NCI-H774 (cell line): ENCODE measurements around the gene FUNDC2.
"Not testable (repeated sequence)": the region's sequence is repeated elsewhere in the genome, so short reads cannot be mapped to it uniquely, and the experiment has no call there.

Experiments
- DNase-seq: peaks from one replicate; lab custom pipeline; 2025; lab: John Stamatoyannopoulos, UW

FUNDC2 gene, protein sequence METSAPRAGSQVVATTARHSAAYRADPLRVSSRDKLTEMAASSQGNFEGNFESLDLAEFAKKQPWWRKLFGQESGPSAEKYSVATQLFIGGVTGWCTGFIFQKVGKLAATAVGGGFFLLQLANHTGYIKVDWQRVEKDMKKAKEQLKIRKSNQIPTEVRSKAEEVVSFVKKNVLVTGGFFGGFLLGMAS

DNA sequence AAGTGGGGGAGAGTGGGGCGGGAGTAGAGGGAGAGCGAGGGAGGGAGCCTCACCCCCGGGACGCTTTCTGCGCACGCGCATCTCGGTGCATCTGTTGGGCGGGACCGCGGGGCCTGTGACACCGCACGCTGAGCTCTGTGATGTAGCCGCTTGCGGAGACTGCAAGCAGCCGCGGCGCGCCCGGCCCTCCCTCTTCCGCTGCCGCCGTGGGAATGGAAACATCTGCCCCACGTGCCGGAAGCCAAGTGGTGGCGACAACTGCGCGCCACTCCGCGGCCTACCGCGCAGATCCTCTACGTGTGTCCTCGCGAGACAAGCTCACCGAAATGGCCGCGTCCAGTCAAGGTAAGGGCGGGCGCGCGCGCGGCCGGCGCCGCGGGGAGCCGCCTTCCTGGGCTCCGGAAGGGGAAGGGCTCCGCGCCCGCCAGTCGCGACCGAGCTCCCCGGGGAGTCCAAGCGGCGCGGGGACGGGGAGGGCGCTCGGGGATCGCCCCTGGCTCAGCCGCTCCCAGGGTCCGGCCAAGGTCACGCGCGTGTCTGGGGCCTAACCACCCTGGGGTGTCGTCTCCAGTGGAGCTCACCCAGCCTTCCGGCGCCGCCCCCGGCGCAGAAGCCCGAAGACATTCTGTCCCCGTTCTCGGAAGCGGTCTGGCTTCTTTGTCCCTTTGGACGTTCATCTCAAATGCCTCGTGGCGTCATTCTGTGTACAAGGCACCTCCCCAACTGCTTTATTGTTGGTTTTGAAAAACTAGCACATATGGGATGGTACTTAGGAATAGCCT is at the start of gene FUNDC2:
TSS of gene FUNDC2 (plus strand) at position 118 of the 782 bp plus-strand sequence. CDS start at position 213, 95 bp downstream.
- peak; percentile 98 for DNase-seq

DNA sequence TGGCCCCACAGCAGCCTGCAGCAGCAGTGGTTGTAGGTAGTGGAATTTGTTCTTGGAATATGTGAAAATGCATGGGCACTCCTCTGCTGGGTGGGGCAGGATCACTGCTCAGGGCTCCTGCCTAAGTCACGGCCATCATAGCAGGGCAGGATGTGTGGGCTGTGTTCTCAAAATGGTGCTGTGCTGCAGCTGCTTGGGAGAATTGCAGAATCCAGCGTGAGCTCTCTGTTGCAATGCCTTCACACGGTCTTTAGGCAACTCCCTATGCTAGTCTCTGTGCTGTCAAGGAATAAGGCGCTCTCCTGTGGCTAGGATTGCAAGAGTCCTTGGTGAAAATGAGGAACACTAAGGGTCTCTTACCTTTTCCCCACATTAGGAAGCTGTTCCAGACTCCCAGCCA is 47.0 kb upstream of the FUNDC2 start:
- no peak for DNase-seq

DNA sequence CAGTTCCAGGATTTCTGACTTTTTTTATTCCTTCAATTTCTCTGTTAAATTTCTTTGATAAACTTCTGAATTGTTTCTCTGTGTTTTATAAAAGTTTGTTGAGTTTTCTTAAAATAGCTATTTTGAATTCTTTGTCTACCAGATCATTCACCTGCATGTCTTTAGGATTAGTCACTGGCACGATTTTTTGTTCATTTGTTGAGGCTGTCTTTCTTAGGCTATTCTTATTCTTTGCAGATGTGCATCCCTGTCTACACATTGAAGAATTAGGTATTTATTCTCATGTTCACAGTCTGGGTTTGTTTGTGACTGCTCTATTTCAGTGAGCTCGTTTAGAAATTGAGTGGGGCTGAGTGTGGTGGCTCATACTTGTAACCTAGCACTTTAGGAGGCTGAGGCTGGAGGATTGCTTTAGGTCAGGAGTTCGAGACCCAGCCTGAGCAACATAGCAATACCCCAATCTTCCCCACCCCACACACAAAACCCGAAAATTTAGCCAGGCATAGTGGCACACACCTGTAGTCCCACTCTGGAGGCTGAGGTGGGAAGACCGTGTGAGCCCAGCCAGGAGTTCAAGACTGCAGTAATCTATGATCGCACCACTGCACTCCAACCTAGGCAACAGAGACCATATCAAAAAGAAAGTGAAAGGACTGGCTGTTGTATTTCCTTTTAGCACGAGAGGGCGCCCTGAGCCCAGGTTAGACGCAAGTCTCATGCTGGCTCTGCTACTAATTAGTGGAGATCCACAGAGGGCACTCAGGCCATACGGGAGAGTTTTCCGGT is 46.1 kb upstream of the FUNDC2 start:
- DNase-seq = peak; percentile 74

DNA sequence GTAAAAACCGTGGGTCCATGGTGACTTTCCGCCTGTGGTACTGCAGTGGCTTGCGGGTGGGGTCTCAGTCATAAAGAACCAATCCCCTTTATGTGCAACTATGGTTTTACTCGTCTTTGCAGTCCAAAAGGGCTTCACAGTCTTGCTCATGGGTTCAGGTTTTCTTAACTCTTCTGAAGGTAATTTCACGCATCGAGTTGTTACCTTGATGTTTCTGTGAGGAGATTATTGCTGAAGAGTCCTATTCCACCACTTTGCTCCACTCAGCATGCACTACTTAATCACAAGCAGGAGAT is 45.6 kb upstream of the FUNDC2 start:
- no peak for DNase-seq

DNA sequence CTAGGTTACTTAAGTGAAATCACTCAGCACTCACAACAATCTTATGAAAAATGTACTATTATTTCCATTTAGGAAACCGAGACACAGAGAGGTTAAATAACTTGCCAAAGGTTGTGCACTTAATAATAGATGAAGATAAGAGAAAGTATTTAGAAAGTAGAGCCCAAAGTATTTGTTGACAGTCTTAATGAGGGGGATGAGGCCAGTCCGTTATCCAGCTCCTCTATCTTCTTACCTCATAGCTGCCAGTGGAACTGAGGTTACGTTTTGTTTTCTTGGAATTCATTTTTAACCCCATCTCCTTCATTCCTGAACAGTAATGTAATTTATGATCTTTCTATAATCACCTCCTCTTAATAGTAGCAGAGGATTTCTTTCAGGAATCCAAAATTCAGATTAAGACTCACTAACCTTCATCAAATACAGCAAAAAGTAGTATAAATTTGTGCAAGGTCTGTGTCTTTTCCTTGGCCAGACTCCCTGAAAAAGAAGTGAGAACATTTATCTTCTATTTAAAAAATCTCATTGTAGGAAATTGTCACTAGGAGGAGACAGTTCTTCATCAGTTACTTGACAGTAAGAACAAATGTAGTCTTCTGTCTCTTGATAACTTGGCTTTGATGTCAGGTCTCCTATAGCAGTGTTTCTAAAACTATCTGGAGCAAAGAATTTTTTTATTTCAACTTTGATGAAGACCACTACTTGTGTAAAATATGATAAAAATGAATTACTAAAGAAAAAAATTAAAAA is 39.6 kb upstream of the FUNDC2 start:
- DNase-seq = no peak

DNA sequence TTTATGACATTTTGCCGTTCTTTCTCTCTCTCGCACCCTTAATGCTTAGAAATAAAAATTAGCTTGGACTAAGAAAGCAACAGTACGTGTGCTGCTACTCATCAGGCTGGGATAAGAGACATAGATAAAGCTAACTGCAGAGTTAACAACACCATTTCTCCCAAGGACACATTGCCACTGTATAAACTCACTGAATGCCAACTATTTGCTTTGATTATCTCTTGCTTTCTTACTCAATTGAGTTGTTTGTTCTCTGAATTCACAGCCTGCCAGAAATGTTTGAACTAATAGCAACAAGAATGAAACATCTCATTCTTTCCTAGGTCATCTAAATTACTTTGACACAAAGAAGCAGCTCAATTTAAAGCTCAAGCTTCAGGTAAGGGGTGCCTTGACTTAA is 38.7 kb upstream of the FUNDC2 start:
- DNase-seq = no peak

DNA sequence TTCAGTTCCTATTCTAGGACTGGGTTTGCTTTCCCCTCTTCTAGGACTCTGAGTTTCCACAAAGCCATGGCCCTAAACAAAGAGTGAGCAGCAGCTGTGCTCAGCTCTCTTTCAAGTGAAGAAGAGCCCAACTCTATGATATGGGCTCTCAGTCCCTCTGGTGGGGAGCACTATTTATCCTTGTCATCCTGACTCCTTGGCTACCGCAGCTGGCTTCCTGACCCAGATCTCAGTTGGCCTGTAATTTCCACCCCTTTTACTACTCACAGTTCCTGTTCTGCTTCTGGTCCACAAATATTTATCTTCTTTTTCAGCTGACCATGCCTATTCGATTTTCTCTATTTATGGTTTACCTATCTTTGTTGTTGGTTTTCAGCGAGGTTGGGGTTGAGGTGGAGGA is 37.9 kb upstream of the FUNDC2 start:
- DNase-seq = no peak

DNA sequence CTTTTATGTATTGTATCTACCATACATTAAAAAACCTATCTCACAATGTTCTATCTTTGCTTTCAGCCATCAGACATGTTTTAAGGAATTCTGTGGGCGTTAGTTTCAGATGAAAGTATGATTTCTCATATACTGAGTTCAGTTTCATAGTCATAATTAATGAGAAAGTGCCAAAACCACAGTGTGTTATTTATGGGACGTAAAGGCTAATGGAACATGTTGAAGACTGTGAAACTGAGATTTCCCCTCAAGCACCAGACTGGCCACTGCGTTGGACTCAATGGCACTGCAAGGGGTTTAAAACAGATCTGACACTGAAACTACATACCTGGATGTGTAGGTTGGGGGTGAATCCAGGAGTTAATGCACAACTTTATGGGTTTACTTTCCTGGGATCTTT is 36.1 kb upstream of the FUNDC2 start:
- DNase-seq = no peak

DNA sequence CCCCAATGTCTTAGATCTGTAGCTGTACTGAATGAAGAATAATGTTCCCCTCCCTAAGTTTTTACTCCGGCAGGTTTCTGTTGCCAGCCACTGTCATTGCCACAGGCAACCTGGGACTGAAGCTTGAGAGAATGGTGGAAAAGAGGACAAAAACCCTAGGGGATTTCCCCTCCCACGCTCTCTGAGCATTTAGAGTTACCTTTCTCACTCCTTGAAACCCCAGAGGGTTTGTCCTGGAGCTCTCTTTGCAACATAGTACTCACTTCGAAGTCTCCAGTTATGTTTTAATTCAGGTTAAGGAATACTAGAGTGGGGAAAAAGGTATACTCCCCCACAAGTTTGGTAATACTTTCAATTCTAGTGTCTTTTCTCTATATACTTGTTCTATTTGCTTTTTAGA is 35.6 kb upstream of the FUNDC2 start:
- DNase-seq = no peak

DNA sequence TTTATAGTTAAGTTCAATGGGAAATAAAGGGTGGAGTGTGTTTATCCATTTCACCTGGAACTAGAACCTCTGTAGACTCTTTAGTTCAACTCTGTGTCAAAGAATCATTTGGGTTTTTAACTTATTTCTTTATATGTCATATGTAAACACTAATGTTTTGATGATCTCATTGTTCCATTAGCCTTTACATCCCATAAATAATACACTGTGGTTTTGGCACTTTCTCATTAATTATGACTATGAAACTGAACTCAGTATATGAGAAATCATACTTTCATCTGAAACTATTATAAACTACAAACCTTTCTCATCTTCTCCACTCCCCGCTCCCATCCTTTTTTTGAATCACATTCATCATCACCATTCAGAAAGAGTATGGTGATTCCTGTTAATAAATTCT is 35.2 kb upstream of the FUNDC2 start:
- no peak for DNase-seq

DNA sequence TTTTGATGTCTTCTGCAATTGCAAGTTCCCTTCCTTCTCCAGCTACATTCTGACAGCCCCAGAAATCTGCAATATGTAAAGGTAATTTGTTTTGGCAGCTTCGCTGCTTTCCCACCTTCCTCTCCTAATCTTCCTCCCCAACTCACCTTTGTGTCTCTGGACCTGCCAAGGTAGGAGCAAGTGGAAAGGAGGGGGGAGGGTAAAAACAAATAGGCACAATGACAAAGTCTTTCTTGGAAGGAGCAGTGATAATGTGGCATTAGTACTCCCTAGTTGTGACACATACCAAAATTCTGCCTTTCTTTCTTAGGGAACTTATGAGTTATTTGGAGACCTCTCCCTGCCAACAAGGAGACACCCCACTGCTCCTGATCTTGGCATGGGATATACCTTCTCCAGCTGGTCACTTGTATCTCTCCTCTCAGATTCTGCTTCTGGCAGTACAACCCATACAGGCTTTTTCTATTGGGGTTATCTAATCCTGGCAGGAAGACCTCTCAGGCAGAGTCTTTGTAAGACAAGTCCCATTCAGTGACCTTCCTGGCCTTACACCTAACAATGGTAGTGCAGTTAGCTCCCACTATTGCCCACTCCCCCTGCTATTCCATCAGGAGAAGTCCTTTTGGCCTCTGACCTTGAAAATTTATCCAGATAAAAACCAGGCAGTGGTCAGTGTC is 28.3 kb upstream of the FUNDC2 start:
- DNase-seq = no peak

DNA sequence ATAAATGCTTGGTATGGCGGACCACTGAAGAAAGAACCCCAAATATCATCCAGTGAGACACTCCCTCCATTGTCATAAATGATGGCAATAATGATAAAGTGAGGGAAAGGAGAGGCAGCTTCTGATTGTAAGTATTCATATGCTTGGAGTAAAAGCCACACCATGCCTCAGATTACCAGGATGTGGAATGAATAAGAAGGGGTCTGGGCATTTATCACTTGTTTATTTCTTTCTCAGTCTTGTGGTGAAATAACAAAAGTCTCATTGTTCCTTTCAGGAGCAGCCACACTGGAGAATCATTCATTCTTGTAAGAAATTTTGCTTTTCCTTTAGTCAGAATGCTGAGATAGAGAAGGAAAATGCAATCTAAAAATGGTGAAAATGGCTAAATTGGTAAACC is 25.8 kb upstream of the FUNDC2 start:
- no peak for DNase-seq

DNA sequence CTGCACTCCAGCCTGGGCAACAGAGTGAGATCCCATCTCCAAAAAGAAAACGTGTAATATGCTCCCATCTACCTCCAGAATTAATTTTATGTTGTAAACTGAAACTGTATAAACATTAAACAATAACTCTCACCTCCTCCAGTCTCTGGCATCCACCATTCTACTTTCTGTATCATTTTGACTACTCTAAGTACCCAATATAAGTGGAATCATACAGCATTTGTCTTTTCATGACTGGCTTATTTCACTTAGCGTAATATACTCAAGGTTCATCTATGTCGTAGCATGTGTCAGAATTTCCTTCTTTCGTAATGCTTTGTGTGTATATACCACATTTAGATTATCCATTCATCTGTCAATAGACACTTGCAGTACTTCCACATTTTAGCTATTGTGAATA is 24.8 kb upstream of the FUNDC2 start:
- no peak for DNase-seq

DNA sequence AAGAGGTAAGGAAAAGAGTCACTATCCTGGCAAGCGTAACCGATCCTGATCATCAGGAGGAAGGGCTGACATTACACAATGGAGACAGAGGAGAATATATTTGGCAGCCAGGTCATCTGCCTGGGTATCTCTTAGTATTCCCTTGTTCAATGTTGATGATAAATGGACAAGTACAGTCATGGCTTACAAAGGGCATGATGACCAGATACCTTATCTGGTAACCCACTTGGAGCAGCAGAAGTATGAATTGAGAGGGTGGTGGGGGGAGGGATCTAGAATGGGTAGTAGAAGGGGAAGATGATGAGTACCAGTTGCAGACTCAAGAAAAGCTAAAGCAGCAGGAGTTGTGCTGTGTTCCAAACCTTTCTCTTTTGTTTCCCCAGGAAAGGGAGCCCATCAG is 21.5 kb upstream of the FUNDC2 start:
- DNase-seq = no peak

DNA sequence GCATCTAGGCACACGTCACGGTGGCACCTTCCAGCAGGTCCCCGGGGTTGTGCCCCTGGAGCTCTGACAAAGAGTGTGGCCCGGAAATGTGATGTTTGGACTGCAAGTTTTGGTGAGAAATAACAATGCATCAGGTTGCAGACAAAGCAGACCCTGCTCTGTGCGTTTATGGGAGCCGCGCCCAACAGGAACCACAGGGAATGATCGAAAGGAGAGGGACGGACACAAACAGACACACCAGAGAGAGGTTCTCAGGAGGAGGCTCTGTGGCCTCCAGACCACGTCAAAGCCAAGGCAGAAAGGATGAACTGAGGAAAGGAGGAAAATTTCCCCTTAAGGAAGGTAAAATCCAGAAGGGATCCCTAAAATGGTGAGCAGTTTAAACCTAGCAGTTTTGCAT is 20.3 kb upstream of the FUNDC2 start:
- DNase-seq = not testable (repeated sequence)

DNA sequence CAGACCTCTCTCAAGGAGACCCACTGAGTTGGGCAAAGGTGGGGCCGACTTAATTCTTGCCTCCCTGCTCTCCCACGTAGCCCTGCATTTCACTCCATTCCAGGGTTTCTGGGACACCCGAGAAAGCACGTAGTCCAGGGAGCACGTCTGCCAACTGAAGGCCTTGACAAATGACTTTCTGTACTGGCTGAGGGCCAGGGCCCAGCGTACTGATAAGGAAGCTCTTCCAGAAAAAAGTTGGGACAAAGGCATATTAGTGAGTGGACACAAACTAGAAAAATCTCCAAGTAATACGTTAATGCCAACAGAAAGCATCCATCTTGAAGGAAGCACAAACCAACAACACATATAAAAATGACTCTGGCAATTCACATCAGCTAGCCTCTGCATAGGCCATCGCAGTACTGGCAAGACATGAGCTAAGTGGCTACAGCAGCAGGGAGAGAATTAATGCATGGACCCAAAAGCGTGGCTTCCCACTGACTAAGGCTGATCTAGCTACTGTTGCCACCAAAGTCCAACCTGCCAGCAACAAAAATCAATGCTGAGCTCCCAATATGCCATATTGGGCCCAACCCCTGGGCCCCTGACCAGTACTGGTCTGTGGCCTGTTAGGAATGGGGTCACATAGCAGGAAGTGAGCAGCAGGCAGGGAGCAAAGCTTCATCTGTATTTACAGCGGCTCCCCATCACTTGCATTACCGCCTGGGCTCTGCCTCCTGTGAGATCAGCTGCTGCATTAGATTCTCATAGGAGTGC is 19.6 kb upstream of the FUNDC2 start:
- not testable (repeated sequence) for DNase-seq

DNA sequence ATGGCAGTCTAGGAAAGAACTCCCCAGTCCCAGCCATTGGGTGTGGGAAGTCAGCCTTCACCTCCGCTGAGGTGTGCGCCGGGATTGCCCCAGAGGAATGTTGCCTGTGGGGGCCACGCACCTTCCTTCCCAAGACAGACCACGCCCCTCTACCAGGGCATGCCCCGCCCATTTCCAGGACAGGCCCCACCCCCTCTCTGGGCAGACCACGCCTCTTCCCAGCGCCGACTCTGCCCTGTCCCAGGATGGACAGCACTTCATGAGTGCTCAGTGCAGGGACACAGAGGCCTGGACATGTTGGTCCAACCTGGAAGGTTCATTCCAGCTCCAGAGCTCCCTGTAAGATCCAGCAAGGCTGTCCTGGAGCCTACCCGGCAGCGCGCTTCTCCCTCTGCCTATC is 18.1 kb upstream of the FUNDC2 start:
- DNase-seq = not testable (repeated sequence)

DNA sequence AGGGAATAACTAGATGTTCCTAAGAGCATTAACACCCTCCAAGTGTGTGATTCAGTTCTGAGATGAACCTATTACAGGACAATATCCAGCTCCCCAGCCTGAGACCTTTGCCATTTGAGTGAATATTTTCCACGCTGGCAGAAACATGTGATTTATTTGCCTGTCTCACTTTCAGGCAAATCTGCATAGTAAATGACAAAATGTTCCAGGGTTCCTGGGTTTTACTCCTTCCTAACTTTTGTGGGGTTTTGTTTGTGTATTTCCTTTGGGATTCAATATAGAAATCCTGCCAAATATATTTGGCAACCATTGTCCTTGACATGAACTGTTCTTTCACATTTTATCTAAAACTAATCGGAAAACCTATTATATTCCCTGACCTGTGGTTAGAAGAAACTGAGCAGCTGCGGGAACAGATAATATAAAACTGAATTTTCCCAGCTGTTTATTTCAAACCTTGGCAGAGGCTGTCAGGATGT is 16.6 kb upstream of the FUNDC2 start:
- DNase-seq = no peak

DNA sequence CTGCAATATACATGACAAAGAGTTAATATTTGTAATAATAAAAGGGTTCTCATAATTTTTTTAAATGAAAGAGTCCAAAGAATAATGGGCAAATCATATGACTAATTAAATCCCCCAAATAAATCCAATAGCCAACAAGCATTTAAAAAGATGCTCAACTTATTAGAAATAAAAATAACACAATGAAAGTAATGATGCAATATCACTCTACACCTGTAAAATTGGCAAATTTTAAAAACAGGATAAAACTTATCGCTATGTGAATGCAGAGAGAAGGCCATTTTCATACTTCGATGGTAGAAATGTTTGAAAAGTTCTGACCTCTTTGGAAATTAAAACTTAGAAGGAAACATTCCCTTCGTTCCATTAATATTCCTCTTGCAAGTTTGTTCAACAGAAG is 6.1 kb upstream of the FUNDC2 start:
- DNase-seq = no peak

DNA sequence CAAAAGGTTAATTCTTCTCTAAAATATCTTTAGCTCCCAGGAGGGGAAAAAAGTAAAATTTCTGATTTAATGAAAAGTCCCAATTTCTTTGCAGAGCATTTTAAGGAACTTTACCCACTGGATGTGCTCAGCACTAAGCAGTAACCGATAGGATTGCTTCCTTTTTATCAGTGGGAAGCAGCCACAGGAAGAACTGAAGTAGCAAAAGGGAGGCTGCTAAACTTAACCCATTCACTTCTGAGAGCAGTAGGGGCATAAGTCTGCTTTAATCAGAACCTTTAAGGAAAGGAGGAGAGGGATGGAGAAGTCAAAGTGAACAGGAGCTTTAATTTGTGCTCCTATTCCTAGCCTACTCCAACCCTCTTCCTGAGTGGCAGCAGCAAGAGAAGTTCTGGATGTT is 4.1 kb upstream of the FUNDC2 start, which contains the start of gene F8:
TSS of gene F8 (minus strand) at position 139 of the 400 bp plus-strand sequence. CDS start 171 bp downstream, outside the sequence.
- DNase-seq = no peak
